T-helper 2 cell treated with Interferon-gamma antibody and Interleukin-4, amounts not matched to agents 100 ng/mL and 5 ng/mL, for 36 hours (primary cell): ENCODE data around the gene ALDH16A1. TPM values are rescaled to one million over a fixed set of nuclear protein-coding genes. Genes with fewer than 3 reads are reported as not detected.
"Not testable (repeated sequence)": the region's sequence is repeated elsewhere in the genome, so short reads cannot be mapped to it uniquely, and the experiment has no call there.

Experiments
- intact Hi-C: fragments of 100-400 bp; cut with micrococcal nuclease; formaldehyde crosslinking; loops from one replicate; pipeline ENCODE4 v1.15.1; 2023
- total RNA-seq: library from RNA; stranded (reverse); gene quantifications from 2 replicates; pipeline ENCODE4 v1.2.3, GENCODE V29; 2022

ALDH16A1 gene
- total RNA-seq, 1 donor from 2014 or later: 47.5 TPM

DNA sequence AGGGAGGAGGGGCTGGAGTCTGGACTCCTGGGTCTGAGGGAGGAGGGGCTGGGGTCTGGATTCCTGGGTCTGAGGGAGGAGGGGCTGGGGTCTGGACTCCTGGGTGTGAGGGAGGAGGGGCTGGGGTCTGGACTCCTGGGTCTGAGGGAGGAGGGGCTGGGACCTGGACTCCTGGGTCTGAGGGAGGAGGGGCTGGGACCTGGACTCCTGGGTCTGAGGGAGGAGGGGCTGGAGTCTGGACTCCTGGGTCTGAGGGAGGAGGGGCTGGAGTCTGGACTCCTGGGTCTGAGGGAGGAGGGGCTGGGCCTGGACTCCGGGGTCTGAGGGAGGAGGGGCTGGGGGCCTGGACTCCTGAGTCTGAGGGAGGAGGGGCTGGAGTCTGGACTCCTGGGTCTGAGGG, 8.1 kb downstream of the ALDH16A1 start:
- intact Hi-C loops: not testable (repeated sequence)

DNA sequence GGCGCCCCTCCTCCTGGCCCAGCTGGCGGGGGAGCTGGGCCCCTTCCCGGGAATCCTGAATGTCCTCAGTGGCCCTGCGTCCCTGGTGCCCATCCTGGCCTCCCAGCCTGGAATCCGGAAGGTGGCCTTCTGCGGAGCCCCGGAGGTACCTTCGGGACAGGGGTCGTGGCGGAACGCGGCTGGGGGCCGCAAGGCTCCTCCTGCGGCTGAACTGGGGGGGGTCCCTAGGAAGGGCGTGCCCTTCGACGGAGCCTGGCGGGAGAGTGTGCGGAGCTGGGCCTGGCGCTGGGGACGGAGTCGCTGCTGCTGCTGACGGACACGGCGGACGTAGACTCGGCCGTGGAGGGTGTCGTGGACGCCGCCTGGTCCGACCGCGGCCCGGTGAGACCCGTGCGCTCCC, 8.6 kb downstream of the ALDH16A1 start:
- intact Hi-C loops: no loop called here

DNA sequence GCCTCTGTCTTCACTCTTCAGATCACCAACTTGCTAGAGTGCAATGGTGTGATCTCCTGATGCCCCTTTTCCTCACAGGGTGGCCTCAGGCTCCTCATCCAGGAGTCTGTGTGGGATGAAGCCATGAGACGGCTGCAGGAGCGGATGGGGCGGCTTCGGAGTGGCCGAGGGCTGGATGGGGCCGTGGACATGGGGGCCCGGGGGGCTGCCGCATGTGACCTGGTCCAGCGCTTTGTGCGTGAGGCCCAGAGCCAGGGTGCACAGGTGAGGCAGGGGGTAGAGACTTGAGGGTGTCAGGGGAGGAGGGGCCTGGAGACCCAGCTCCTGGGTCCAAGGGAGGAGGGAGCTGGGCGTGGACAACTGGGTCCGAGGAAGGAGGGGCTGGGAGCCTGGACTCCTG, 9.5 kb downstream of the ALDH16A1 start:
- intact Hi-C loops: no loop called here

DNA sequence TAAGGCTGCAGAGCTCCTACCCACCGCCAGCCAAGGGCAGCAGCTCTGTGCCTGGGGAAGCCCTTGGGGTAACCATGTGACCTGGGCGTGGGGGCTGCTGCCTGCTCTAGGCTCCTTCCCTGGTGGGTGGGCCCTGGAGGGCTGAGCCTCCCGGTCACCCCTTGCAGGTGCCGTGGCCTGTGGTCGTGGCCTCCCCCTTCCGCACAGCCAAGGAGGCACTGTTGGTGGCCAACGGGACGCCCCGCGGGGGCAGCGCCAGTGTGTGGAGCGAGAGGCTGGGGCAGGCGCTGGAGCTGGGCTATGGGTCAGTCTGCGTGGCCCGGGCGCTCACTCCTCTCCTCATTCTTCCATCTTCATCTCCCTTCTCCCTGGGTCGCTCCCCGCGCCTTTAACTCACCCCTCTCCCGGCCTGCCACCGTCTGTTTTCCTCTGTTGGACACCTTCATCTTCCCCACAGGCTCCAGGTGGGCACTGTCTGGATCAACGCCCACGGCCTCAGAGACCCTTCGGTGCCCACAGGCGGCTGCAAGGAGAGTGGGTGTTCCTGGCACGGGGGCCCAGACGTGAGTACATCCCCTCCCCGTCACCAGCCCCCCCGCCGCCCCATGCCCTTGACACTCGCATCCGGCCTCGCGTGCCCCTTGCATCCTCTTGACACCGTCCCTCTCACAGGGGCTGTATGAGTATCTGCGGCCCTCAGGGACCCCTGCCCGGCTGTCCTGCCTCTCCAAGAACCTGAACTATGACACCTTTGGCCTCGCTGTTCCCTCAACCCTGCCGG, 11.1 kb downstream of the ALDH16A1 start:
- intact Hi-C loops: no loop called here

DNA sequence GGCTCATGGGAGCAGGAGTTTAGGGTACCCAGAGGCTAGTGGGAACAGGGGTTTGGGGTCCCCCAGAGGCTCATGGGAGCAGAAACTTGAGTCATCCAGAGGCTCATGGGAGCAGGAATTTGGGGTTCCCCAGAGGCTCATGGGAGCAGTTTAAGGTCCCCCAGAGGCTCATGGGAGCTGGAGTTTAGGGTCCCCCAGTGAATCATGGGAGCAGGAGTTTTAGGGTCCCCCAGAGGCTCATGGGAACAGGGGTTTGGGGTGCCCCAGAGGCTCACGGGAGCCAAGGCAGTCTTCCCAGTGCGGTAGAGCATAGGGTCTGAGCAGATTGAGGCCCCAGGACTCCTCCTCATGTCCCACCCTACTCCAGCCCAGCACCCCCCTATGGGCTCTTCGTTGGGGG, 12.3 kb downstream of the ALDH16A1 start:
- intact Hi-C loops: no loop called here

DNA sequence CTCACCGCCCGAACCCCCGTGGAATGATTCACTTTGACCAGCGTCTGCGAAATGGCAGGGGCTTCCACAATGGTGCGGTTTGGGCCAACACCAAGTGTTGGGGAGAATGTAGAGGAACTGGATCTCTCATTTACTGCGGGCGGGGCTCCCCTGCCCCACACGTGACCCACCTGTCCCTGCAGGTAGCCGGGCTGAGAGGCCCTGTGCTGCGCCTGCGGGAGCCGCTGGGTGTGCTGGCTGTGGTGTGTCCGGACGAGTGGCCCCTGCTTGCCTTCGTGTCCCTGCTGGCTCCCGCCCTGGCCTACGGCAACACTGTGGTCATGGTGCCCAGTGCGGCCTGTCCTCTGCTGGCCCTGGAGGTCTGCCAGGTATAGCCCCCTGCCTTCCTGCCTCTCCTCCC, 15.2 kb downstream of the ALDH16A1 start:
- intact Hi-C loops: no loop called here

DNA sequence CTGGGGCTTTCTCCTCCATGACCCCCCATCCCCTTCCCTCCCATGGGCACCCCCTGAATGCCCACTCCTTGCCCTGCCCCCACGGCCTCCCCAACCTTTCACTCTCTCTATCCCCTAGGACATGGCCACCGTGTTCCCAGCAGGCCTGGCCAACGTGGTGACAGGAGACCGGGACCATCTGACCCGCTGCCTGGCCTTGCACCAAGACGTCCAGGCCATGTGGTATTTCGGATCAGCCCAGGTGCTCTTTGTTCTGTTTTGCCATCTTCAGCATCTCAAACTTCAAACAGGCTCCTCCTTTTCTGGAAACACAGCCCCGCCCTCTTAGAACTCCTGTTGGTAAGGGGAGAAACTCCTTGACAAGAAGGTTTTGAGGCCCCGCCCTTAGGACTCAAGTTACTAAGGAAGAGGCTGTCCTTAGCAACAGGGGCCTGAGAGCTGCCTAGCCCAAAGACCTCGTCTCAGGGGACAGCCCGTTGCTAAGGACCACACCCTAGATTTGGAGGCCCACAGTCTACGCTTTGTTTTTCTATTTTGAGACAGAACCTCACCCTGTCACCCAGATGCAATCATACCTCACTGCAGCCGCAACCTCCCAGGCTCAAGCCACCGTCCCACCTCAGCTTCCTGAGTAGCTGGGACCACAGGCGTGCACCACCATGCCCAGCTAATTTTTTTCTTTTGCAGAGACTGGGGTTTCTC, 15.9 kb downstream of the ALDH16A1 start:
- intact Hi-C loops: loop anchor here (1.0 kb wide), 1 partner anchor 16 kb away; the partner anchor contains the start of gene ALDH16A1

DNA sequence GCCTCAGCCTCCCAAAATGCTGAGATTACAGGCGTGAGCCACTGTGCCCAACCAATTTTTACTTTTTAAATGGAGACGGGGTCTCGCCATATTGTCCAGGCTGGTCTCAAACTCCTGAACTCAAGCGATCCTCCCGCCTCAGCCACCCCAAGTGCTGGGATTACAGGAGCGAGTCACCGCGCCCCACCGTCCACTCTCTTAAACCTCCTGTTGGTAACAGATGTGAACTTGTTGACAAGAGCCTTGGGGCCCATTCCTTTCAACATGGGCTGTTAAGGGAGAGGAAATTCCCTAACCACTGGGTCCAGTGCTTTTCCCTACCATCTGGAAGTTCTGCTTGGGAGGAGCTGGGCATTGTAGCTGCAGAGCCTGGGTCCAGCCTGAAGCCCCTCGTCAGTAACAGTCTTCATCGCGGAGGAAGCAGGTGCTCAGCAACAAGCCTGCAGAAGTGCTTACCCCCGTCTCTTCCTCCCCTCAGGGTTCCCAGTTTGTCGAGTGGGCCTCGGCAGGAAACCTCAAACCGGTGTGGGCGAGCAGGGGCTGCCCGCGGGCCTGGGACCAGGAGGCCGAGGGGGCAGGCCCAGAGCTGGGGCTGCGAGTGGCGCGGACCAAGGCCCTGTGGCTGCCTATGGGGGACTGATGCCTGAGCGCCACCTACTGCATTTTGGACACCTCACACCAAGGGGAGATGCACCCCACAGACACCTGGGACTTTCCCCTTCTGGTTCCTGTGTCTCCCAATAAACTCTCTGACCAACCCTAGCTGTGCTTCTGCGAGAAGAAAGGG, 17.0 kb downstream of the ALDH16A1 start:
- intact Hi-C loops: loop anchor here (1.0 to 10.0 kb wide), 4 partner anchors 17 to 475 kb away; partner anchors contain the start of genes ALDH16A1, GYS1 and RUVBL2

DNA sequence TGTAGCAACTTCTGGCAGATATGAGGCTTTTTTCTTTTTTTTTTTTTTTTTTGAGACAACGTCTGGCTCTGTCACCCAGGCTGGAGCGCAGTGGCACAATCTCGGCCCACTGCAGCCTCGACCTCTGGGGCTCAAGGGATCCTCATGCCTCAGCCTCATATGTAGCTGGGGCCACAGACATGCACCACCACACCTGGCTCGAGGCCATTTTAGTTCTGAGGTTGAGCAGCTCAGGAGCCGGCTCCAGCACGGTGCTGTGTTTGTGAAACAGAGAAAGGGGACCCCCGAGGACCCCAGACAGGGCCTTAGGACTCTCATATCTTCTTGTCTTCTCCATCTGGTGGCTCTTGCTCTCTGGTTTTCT, 17.6 kb downstream of the ALDH16A1 start:
- intact Hi-C loops: loop anchor here (1.0 to 10.0 kb wide), 3 partner anchors 78 to 476 kb away; partner anchors contain the start of genes GYS1 and RUVBL2

DNA sequence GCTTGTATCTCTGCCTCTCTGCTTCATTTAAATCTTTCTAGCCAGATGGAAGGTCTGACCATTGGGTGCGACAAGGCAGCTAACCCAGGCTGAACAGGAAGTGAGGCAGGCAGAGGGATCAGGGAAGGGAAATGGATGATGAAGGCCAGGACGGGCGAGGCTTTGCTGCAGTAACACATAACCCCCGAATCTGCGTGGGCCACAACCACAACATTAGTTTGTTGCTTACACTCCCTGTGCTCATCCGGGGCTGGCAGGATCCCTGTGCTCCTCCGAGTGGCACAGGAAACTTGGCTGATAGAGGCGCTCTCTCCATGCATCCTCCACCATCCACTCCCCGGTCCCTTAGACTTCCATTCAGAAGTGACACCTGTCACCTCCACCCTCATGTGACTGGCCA, 19.9 kb downstream of the ALDH16A1 start:
- intact Hi-C loops: loop anchor here (10.0 kb wide), 1 partner anchor 478 kb away; the partner anchor contains the start of genes GYS1 and RUVBL2

DNA sequence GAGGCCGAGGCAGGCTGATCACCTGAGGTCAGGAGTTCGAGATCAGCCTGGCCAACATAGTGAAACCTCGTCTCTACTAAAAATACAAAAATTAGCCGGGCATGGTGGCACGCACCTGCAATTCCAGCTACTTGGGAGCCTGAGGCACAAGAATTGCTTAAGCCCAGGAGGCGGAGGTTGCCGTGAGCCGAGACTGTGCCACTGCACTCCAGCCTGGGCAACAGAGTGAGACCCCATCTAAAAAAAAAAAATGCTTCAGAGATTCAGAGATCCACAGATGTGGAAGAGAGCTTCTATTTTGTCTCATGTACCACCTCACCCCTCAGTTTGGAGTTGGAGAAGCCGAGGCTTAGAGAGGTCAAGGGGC, 20.5 kb downstream of the ALDH16A1 start:
- intact Hi-C loops: loop anchor here (10.0 kb wide), 1 partner anchor 479 kb away; the partner anchor contains the start of genes GYS1 and RUVBL2

DNA sequence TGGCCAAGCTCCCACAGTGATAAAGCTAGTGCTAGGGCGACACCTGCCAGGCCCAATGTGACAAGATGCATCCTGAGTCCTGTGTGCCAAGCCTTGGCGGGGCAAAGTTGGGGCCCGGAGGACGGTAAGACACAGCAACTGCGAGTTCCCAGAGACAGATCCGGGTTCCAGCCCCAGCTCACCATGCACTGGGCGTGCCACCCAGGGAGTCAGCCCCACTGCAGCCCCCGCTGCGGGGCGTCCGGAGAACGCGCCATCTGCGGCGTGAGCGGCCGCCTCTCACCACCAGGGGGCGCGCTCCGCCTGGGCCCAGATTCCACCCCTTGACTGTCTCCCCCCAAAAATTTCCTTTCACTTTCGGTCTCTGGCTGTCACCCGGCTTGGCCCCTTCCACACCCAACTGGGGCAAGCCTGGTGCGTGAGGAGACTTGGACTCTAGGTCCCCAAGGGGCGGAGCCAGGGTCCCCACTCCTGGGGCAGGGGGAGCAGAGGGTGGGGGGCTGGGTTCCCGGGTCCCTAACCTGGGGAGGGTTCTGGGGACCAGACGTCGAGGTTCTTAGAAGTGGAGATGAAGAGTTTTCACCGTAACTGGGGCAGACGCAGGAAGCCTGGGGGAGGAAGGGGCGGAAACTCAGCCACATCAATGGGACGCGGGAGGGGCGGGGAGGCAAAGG, 21.0 kb downstream of the ALDH16A1 start, which contains the start of gene FLT3LG:
Gene FLT3LG, plus strand, starts transcription at position 348 of the 674 bp plus-strand sequence. CDS start 425 bp downstream, outside the sequence.
- intact Hi-C loops: loop anchor here (1.0 to 10.0 kb wide), 8 partner anchors 13 to 479 kb away; partner anchors contain the start of genes ALDH16A1, CD37, GYS1 and RPL13A

DNA sequence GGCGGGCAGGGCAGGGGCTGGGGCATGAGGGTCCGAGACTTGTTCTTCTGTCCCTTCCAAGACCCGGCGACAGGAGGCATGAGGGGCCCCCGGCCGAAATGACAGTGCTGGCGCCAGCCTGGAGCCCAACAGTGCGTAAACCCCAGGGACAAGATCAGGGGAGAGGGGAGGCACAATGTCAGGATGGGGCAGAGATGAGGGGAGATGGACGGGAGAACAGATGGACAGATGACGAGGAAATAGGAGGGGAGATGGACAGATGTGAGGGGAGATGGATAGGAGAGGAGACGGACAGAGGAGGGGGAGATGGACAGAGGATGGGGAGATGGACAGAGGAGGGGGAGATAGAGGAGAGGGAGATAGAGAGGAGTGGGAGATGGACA, 21.5 kb downstream of the ALDH16A1 start:
- intact Hi-C loops: loop anchor here (1.0 to 10.0 kb wide), 8 partner anchors 13 to 480 kb away; partner anchors contain the start of genes ALDH16A1, CD37, GYS1 and RPL13A

DNA sequence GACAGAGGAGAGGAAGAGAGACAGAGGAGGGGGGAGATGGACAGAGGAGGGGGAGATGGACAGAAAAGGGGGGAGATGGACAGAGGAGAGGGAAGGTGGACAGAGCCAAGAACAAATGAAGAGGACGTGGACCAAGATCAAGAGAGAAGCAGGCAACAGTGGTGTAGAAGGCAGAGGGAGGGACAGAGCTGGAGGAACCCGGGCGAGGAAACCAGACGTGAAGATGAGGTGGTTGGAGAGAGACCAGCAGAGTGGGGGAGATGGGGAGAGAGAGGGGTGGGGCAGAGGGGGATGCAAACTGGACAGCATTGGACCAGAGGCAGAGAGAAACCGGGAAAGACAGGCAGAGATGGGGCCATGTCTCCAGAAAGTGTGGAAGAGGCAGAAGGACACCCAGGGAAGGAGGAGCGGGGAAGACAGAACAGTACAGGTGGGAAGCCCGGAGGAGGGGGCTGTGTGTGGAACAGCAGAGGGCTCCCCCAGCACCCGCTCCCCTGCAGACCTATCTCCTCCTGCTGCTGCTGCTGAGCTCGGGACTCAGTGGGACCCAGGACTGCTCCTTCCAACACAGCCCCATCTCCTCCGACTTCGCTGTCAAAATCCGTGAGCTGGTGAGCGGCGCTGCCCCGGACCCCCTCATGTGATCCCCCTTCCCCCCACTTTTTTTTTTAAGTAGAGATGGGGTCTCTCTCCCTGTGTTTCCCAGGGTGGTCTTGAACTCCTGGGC, 22.3 kb downstream of the ALDH16A1 start:
- intact Hi-C loops: loop anchor here (2.0 to 10.0 kb wide), 4 partner anchors 71 to 481 kb away; partner anchors contain the start of genes CD37, GYS1 and RUVBL2

DNA sequence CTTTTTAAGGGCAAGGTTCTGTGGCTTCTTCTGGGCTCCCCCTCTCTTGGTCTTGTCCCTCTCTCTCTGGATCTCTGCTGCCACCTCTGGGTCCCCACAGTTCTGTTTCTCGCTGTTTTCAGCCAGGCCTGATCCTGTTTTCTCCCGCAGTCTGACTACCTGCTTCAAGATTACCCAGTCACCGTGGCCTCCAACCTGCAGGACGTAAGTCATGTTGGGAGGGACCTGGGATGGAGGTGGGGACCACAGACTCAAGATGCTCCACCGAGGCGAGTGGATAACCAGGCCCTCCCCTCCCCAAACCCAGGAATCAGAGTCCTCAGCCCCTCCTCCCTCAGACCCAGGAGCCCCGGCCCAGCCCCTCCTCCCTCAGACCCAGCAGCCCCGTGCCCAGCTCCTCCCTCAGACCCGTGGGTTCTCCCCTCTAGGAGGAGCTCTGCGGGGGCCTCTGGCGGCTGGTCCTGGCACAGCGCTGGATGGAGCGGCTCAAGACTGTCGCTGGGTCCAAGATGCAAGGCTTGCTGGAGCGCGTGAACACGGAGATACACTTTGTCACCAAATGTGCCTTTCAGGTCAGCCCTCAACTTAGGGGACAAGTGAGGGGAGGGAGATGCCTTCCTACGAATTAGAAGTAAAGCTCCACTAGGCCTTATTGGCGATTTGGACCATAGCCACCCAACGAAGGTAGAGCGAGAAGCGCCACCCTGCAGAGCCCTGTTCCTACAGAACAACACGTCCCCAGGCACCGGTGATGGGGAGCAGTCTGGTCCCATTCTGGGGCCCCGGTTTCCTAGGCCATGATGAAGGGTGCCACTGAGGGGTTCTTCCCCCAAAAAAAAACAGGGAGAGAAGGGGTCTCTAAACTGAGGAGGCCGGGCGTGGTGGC, 23.2 kb downstream of the ALDH16A1 start:
- intact Hi-C loops: loop anchor here (2.0 to 10.0 kb wide), 4 partner anchors 71 to 481 kb away; partner anchors contain the start of genes CD37, GYS1 and RUVBL2

DNA sequence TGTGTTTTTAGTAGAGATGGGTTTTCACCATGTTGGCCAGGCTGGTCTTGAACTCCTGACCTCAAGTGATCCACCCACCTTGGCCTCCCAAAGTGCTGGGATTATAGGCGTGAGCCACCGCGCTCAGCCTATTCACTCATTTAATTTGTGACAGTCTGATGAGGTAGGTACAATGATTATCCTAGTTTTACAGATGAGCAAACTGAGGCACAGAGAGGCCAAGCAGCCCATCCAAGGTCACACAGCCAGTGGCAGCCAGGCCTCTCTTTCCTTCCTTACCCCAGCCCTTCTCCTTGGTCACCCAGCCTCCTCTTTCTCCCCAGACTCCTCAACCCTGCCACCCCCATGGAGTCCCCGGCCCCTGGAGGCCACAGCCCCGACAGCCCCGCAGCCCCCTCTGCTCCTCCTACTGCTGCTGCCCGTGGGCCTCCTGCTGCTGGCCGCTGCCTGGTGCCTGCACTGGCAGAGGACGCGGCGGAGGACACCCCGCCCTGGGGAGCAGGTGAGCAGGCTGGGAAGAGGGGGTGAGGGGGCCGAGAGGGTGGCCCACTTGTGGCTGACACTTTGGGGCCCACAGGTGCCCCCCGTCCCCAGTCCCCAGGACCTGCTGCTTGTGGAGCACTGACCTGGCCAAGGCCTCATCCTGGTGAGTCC, 27.1 kb downstream of the ALDH16A1 start:
- intact Hi-C loops: loop anchor here (10.0 kb wide), 1 partner anchor 485 kb away; the partner anchor contains the start of genes GYS1 and RUVBL2

DNA sequence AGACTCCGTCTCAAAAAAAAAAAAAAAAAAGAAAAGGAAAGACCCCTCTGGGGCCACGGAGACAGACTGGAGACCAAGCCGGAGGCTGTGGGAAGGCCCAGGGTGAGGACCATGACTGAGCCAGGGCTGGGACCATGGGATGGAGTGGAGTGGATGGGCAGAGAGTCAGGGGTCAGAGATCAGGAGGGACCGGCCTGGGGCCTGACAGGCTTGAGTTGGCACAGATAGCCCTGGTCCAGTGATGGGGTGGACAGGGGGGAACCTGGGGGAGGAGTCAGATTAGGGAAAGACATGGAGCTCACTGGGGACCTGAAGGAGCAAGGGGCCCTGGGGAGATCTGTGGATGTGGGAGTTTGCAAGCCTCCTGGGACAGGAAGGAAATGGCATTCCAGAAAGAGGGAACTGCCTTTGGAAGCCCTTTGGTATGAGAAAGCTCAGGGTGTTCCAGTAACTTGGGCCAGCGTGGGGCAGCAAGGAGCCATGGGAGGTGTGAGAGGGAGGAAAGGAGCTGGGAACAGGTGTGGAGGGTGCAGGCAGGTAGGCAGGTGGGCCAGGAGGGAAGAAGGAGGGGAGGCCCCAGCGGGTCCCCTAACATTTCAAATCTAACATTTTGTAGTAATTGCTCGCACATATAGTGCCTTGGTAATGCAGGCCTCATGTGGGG, 28.1 kb downstream of the ALDH16A1 start:
- intact Hi-C loops: no loop called here

DNA sequence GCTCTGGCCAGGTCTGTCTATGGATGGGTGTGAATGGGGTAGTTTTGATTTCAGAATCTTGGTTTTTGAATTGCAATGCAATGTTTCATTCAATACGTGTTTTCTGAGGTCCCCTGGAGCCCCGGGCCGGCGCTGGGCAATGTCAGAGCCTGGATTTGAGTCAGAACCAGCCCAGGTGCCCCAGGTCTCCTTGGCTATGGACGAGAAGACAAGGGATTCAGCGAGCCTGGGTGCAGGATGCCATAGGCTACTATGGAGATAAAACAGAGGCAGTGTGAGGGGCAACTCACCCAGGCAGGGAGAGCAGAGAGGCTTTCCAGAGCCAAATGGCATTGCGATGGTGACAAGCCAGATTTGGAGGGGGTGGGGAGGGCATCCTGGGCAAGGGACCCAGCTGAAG, 33.2 kb downstream of the ALDH16A1 start:
- intact Hi-C loops: no loop called here
